Heart left ventricle (tissue), 13 donors: ENCODE measurements around the gene KRT3.

ENCODE experiments used
- POLR2A ChIP-seq, 2 donors: fragments of 450-650 bp; IDR thresholded peaks; one replicate each; pipeline ENCODE4 v1.6.1; 2017; ENCODE audit warnings: antibody characterized with exemption in 2 of 2, mild to moderate bottlenecking in 2 of 2, moderate library complexity in 2 of 2
- TF ChIP-seq, protein P1 (sequence below), 12 donors: fragments of 200-600 bp; sonication (generic) in 4 of 12; IDR thresholded peaks; one replicate each; pipeline versions ENCODE4 v1.5.0 to v1.8.0; 2018 to 2022; ENCODE audit warnings: antibody characterized with exemption in 12 of 12, mild to moderate bottlenecking in 5 of 12
- donor health status: ischemic (EF 13 %, LVEDD 7.1; RV severe dilation, severe dysfunction).
- donor health status: DM: no; HTN: yes; CAD: no.
- donor health status: DM: no; HTN: no; CAD: no.
- donor health status: ischemic (EF 25% LVEDD 6.9; RV normal size, moderate dysfunction).
- donor health status: ischemic (EF 25% LVEDD 5.7; RV mildly dilated, moderate dysfunction).
- donor health status: ischemic (EF 35%, LVEDD 5.7; RV mildly dilated, moderate dysfunction).
- donor health status: nonischemic (EF 11% LVEDD 7.7; RV severe dilation, severe dysfunction).
- donor health status: DM: yes; HTN: yes; CAD: no.
- donor health status: PGD.
- donor health status: ischemic (EF 29% LVEDD 5.4; RV normal size, mild dysfunction).
- donor health status: nonischemic (EF 23%, LVEDD 6.1; RV moderate dilation, normal function).

DNA sequence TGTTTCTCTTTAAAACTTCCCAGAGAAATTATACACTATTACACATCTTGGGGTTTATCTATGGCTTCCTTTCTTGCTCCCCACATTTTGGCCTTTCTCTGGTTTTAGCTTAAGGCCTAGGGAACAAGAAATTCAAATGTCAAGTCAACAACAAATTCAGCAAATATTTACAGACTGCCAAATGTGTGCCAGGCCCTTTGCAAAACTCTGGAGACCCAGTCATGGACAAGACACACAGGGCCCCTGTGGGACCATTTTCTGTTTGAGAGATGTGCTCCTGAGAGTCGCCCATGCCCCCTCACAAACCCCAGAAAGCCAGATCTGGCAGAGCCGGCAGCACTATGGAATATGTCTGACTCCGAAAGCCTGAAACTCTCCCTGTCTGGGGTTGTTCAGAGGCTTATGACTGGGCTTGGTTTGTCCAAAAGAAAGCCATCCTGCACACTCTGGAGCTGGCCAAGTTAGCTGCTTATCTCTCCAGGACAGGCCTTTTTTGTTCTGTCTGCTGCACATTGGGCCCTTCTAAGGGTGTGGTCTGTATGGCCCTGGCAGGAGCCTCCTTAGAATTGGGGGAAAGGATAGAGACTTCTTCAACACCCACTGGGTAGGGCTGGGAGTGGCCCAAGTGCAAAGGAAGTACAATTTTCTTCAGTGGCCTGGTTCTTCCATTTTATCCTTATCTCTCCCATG, 1.1 kb upstream of the KRT3 start:
- no peak for TF ChIP-seq POLR2A (IDR thresholded peaks at IDR 0.05)
- TF ChIP-seq, protein P1, sequence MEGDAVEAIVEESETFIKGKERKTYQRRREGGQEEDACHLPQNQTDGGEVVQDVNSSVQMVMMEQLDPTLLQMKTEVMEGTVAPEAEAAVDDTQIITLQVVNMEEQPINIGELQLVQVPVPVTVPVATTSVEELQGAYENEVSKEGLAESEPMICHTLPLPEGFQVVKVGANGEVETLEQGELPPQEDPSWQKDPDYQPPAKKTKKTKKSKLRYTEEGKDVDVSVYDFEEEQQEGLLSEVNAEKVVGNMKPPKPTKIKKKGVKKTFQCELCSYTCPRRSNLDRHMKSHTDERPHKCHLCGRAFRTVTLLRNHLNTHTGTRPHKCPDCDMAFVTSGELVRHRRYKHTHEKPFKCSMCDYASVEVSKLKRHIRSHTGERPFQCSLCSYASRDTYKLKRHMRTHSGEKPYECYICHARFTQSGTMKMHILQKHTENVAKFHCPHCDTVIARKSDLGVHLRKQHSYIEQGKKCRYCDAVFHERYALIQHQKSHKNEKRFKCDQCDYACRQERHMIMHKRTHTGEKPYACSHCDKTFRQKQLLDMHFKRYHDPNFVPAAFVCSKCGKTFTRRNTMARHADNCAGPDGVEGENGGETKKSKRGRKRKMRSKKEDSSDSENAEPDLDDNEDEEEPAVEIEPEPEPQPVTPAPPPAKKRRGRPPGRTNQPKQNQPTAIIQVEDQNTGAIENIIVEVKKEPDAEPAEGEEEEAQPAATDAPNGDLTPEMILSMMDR (IDR thresholded peaks at IDR 0.05): no peak
